Kidney (tissue), 14 donors: Measurements from ENCODE around the gene GUF1. TPM values are rescaled to one million over a fixed set of nuclear protein-coding genes. Genes with fewer than 3 reads are reported as not detected.

Source experiments
- DNase-seq, 5 donors: peaks; one replicate each; pipeline ENCODE4 v3.0.0-alpha.2; 2013 to 2020
- FAIRE-seq: peaks from 2 replicates; lab custom pipeline; 2012; peaks lifted over from hg19 to GRCh38; lab: Jason Lieb, UNC
- H3K27ac ChIP-seq, 2 donors: one replicate each; pipeline ENCODE4 v1.7.0; 2013; ENCODE audit warnings: low read depth in 2 of 2, low read length in 2 of 2, inconsistent platforms in 1 of 2
- H3K27me3 ChIP-seq: one replicate; pipeline ENCODE4 v1.7.1; 2013; ENCODE audit warnings: low read length, inconsistent platforms; ENCODE audit not compliant: control insufficient read depth, insufficient read depth
- H3K36me3 ChIP-seq, 3 donors: one replicate each; pipeline versions ENCODE4 v1.7.0 to v1.7.1; 2013; ENCODE audit warnings: low read length in 3 of 3, control low read depth in 1 of 3, inconsistent platforms in 1 of 3; ENCODE audit not compliant: insufficient read depth in 3 of 3, control insufficient read depth in 2 of 3
- H3K4me1 ChIP-seq, 3 donors: one replicate each; pipeline versions ENCODE4 v1.7.0 to v1.7.1; 2013; ENCODE audit warnings: low read length in 3 of 3, inconsistent platforms in 1 of 3, low read depth in 1 of 3; ENCODE audit not compliant: control insufficient read depth in 2 of 3, insufficient read depth in 2 of 3
- H3K4me3 ChIP-seq, 3 donors: one replicate each; pipeline versions ENCODE4 v1.7.0 to v1.8.1; 2013; ENCODE audit warnings: low read length in 3 of 3, control low read depth in 1 of 3, inconsistent platforms in 1 of 3
- H3K9ac ChIP-seq, 3 donors: one replicate each; pipeline versions ENCODE4 v1.7.0 to v1.7.1; 2013; ENCODE audit warnings: low read length in 3 of 3, control low read depth in 1 of 3, inconsistent platforms in 1 of 3
- H3K9me3 ChIP-seq, 3 donors: one replicate each; pipeline versions ENCODE4 v1.7.0 to v1.7.1; 2013; ENCODE audit warnings: low read length in 3 of 3, control low read depth in 1 of 3, inconsistent platforms in 1 of 3; ENCODE audit not compliant: control insufficient read depth in 2 of 3, insufficient read depth in 1 of 3
- intact Hi-C: fragments of 100-400 bp; cut with DNase I; formaldehyde crosslinking; loops from one replicate; pipeline ENCODE4 v1.11.1; 2022
- polyA plus RNA-seq: library from polyadenylated mRNA; stranded (reverse); fragments of 350-450 nt; fragmentation: Illumina TruSeq; extraction: RNeasy Lipid Tissue Mini Kit (QIAGEN cat#74804); gene quantifications from one replicate; pipeline ENCODE4 v1.2.3, GENCODE V29; 2014; ENCODE audit warnings: low read depth, low replicate concordance; ENCODE audit not compliant: insufficient read depth
- total RNA-seq: library from RNA; stranded (reverse); fragmentation: NEBNext Ultra II Directional; extraction: Animal tissue kit (Norgen Biotek cat#: 25700); gene quantifications from one replicate; pipeline ENCODE4 v1.2.1, GENCODE V29; 2021
- TF ChIP-seq, protein P1 (sequence below): IDR thresholded peaks from 3 replicates; pipeline ENCODE4 v1.5.1; 2012; ENCODE audit warnings: mild to moderate bottlenecking, moderate library complexity, borderline replicate concordance; ENCODE audit not compliant: insufficient read depth; ENCODE audit errors: extremely low read depth
- donor health status: control.
- donor health status: control.
- donor health status: control.
- donor health status: control.
- donor health status: control.
- donor health status: DM: yes; HTN: yes; CAD: no.
- donor health status: Normal renal cell carcinoma (clear cell type).

The GUF1 gene
- total and polyA plus RNA-seq, 2 donors from 2014 or later, result 17.8 to 21.2 TPM

- Histone ChIP-seq H3K27ac (no peak overlapping the region), H3K9ac (no peak overlapping the region), H3K9me3 (no peaks in the 10 kb centered on the region), H3K27me3 (no peaks in the 10 kb centered on the region), H3K4me3 (no peak overlapping the region), H3K4me1 (no peaks in the 10 kb centered on the region), H3K36me3 (no peaks in the 10 kb centered on the region)
- DNase-seq (no peak), FAIRE-seq (no peak)
- TF ChIP-seq, protein P1, sequence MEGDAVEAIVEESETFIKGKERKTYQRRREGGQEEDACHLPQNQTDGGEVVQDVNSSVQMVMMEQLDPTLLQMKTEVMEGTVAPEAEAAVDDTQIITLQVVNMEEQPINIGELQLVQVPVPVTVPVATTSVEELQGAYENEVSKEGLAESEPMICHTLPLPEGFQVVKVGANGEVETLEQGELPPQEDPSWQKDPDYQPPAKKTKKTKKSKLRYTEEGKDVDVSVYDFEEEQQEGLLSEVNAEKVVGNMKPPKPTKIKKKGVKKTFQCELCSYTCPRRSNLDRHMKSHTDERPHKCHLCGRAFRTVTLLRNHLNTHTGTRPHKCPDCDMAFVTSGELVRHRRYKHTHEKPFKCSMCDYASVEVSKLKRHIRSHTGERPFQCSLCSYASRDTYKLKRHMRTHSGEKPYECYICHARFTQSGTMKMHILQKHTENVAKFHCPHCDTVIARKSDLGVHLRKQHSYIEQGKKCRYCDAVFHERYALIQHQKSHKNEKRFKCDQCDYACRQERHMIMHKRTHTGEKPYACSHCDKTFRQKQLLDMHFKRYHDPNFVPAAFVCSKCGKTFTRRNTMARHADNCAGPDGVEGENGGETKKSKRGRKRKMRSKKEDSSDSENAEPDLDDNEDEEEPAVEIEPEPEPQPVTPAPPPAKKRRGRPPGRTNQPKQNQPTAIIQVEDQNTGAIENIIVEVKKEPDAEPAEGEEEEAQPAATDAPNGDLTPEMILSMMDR, result no peak
- intact Hi-C loops, result no loop called here
Measured at GRCh38 chr4:44632089-44632488, 46.1 kb upstream of the GUF1 start.

DNA sequence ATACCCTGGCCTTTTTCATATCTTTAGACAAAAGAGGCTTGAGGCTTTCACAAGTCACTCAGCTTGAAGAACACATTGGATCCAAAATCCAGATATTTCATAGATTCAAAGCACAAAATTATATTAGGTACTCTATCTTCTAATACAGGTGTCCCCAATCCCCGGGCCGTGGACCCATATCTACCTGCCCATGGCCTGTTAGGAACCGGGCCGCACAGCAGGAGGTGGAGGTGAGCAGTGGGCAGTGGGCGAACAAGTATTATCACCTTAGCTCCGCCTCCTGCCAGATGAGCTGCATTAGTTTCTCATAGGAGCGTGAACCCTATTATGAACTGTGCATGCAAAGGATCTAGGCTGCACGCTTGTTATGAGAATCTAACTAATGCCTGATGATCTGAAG, 45.5 kb upstream of the GUF1 start:
- FAIRE-seq (no peak), DNase-seq (no peak)
- H3K27ac ChIP-seq, result no peak overlapping the region
- intact Hi-C loops, result no loop called here
- TF ChIP-seq, protein P1, result no peak
- H3K9ac ChIP-seq, result no peak overlapping the region
- no peaks in the 10 kb centered on the region for H3K4me1 ChIP-seq
- H3K4me3 ChIP-seq, result no peak overlapping the region
- H3K9me3 ChIP-seq, result no peaks in the 10 kb centered on the region
- no peaks in the 10 kb centered on the region for H3K36me3 ChIP-seq
- no peaks in the 10 kb centered on the region for H3K27me3 ChIP-seq

DNA sequence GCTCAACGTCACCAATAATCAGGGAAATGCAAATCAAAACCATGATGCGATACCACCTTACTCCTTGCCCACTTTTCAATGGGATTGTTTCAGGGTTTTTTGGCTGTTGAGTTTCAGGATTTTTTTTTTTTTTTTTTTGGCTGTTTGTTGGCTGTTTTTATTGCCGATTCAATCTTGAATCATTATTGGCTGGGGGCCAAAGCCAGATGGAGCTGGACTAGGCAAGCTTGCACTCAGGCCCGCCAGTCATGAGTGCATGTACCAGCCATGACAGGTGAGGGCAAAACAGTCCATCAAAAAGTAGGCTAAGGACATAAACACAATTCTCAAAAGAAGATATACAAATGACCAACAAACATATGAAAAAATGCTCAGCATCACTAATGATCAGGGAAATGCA, 40.1 kb upstream of the GUF1 start:
- Histone ChIP-seq H3K36me3 (no peaks in the 10 kb centered on the region), H3K27ac (no peak overlapping the region), H3K27me3 (no peaks in the 10 kb centered on the region), H3K9me3 (no peaks in the 10 kb centered on the region), H3K4me3 (no peak overlapping the region), H3K9ac (no peak overlapping the region), H3K4me1 (no peaks in the 10 kb centered on the region)
- DNase-seq, result no peak
- TF ChIP-seq, protein P1, result no peak
- no peak for FAIRE-seq
- intact Hi-C loops, result no loop called here

- TF ChIP-seq, protein P1, result no peak
- no peaks in the 10 kb centered on the region for H3K27me3 ChIP-seq
- no peak for FAIRE-seq
- no peak overlapping the region for H3K4me3 ChIP-seq
- H3K36me3 ChIP-seq, result no peaks in the 10 kb centered on the region
- no peak for DNase-seq
- no peak overlapping the region for H3K9ac ChIP-seq
- H3K9me3 ChIP-seq, result no peaks in the 10 kb centered on the region
- H3K27ac ChIP-seq, result no peak overlapping the region
- H3K4me1 ChIP-seq, result no peaks in the 10 kb centered on the region
- intact Hi-C loops, result no loop called here
Measured at GRCh38 chr4:44646151-44646550, 32.1 kb upstream of the GUF1 start.
